M059J (cell line): ENCODE results near the gene RNF44. TPM values are rescaled to one million over a fixed set of nuclear protein-coding genes. Genes with fewer than 3 reads are reported as not detected.

ENCODE experiments used
- total RNA-seq: library from RNA; depleted of rRNA; stranded (reverse); fragments of >200 nt; shearing (Covaris generic); gene quantifications from 2 replicates; pipeline ENCODE4 v1.2.3, GENCODE V29; 2014; rRNA removed

Gene RNF44
- total RNA-seq, 1 experiment from 2014 or later: 3.5 TPM

Other genes with a start within 250 kb of the RNF44 start
- gene KIAA1191, start 175.6 kb downstream of the RNF44 start, total RNA-seq: 85.3 and 91.8 TPM in 2 replicates
- gene ARL10, start 171.9 kb downstream of the RNF44 start, total RNA-seq: 1.5 and 1.8 TPM in 2 replicates
- gene NOP16, start 148.8 kb downstream of the RNF44 start, total RNA-seq: 14.0 and 19.7 TPM in 2 replicates
- 99.0 and 121 TPM in 2 replicates for gene HIGD2A, start 148.7 kb downstream of the RNF44 start, total RNA-seq
- gene CLTB, start 120.9 kb downstream of the RNF44 start, total RNA-seq: 76.4 and 97.8 TPM in 2 replicates
- 46.1 and 55.5 TPM in 2 replicates for gene FAF2, start 89.0 kb downstream of the RNF44 start, total RNA-seq
- not detected in 2 replicates for gene CDHR2, start 11.9 kb upstream of the RNF44 start, total RNA-seq
- 8.4 and 12.4 TPM in 2 replicates for gene GPRIN1, start 72.8 kb upstream of the RNF44 start, total RNA-seq
- gene SNCB, start 93.1 kb upstream of the RNF44 start, total RNA-seq: not detected in 2 replicates
- not detected in 2 replicates for gene EIF4E1B, start 93.3 kb upstream of the RNF44 start, total RNA-seq
- 16.6 and 27.8 TPM in 2 replicates for gene TSPAN17, start 110.1 kb upstream of the RNF44 start, total RNA-seq